HG03457 (cell line): ENCODE data around the gene SPNS3.

Source experiments
- ATAC-seq: cut with Tn5 transposase; IDR thresholded peaks from one replicate; pipeline ENCODE4 v1.9.1; 2021; ENCODE audit warnings: moderate number of reproducible peaks; ENCODE audit not compliant: unreplicated experiment

SPNS3 gene

DNA sequence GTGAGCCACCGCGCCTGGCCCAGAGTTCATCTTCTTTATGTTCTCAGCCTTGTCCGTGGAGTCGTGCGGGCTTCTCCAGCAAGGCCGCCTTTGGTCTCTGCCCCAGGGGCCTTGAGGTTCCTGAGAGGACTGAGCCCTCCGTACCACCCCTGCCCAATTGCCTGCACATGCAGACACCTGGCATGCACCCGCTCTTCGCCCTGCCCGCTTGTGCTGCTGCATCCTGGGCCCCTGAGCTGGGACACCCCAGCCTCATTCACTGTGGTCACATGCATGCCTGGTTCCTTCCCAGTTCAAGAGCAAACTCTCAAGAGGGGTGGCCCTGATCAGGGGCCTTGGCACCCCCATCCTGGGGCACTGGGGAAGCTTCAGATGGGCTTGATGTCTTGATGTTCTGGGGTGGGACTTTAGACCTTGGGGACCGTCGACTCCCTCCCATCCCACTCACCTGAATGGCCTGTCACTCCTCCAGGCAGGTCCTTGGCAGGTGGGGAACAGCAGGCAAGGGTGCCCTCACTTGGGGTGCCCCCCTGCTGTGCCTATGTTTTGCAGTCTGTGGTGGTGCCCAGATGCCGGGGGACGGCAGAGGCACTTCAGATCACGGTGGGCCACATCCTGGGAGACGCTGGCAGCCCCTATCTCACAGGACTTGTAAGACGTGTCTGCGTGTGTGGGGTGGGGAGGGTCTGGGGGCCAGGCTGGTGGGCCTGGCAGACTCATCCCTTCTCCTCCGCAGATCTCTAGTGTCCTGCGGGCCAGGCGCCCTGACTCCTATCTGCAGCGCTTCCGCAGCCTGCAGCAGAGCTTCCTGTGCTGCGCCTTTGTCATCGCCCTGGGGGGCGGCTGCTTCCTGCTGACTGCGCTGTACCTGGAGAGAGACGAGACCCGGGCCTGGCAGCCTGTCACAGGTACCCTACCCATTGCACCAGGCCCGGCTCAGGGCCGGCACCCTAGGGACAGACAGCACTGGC, 52.2 kb downstream of the SPNS3 start:
- ATAC-seq, result no peak

GRCh38 chr17:4487296-4487695, 53.6 kb downstream of the SPNS3 start:
- no peak for ATAC-seq

DNA sequence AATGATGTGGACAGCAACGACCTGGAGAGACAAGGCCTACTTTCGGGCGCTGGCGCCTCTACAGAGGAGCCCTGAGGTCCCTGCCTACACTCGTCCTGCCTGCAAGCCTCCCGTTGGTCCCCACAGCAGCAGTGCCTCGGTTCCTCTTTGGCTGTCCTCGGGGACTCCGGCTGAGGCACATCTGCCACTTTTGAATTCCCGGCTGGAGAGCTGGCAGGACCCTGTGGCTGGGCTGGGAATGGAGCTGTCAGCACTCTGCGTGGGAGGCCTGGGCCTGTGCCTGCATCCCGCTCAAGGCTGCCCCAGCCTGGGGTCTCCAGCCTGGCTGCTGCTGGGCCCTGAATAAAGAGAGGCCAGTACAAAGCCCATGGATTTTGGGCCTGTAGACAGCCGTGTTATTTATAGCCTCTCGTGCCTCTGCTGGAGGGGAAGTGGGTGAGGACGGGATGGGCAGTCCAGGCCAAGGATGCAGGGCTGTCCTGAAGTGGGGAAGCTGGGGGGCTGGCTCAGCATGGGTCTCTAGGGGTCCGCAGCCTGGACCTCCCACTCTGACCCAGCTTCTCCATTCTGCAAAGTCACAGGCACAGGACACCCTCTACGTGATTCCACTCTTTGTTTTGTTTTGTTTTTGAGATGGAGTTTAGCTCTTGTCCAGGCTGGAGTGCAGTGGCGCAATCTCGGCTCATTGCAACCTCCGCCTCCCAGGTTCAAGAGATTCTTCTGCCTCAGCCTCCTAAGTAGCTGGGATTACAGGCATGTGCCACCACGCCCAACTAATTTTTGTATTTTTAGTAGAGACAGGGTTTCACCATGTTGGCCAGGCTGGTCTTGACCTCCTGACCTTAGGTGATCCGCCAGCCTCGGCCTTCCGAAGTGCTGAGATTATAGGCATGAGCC, 54.3 kb downstream of the SPNS3 start:
- no peak for ATAC-seq

GRCh38 chr17:4488989-4489595, 55.4 kb downstream of the SPNS3 start:
- no peak for ATAC-seq

GRCh38 chr17:4490109-4490591, 56.4 kb downstream of the SPNS3 start:
- ATAC-seq, result no peak

DNA sequence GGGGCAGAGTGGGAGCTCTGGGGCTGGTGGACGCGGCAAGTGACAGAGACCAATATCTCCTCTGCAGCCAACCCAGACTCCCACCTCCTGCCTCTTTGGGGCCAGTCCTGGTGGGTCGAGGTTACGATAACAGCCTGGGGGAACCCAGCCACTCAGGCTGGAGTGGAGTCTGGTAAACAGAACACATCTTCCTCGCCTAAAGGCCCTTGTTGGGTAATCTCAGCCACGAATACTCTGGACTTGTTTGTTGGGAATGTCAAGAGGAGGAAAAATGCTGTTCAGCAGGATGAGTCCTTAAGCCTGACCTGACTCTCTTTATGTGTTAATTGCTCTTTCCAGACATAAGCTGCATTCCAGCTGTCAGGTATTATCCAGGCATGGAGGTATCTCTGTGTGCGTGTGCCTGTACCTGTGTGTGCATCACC, 56.9 kb downstream of the SPNS3 start:
- ATAC-seq, result no peak

DNA sequence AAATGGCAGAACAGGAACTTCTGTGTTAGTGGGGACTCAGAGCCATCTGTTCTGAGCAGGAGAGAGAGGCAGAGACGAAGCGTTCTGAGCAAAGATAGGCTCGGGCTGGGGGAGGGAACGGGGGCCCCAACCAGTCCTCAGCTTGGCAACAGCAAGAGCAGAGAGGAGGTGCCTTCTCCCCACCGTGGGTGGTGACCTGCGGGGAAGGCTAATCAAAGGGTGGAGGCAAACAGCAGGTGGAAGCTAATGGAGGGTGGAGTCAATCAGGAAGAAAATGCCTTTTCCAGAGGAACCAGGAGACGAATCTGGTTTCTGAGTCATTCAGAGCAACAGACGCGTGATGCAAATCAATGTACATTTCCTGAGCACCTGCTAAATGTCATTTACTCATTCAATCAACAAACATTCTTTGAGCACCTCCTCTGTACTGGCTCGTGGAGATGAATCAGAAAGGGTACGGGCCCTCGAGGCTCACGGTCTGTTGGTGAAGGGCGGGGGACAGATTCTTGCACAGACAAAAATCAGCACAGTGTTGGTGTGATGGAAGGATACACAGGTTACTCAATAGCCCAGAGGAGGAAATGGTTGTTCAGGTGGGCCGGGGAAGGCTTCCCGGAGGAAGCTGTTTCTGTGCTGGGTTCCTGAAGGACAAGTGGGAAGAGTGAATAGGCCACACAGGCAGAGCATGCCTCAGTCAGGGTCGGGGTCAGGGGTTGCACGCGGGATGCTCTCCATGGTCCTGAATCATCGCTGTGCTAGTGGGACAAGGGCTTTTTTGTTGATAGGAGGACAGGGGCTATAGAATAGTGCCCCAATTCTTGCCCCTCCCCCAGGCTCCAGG, 59.2 kb downstream of the SPNS3 start:
- no peak for ATAC-seq

DNA sequence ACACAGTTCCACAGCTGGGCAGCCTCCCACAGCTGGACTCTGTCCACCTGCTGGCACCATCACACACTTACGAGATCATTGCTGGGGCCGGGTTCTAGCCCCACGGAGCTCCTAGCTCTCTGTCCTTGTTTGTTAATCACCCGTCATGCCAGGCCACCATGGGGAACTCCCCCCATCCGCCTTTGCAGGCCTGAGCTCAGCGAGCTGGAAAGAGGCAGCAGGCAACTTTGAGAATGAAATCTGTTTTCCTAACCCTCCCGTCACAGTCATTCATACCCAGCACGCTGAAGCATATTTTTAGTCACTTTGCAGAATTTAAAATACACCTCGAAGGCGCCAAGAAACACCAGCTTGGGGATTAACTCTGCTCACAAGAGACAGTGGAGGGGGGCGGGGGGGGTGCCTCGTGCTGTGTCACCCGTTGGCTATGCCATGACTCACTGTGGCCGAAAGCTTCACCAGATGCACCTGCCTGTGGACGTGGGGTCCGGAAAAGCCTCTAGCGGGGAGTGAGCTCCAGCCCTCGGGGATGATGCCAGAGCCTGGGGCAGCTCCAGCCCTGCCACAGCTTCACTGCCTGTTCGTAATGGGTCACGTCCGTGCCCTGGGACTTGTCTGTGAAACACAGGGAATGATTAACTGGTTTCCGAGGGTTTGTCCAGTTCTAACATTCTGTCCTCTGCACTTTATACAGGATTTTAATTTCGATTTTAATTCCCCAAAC, 63.5 kb downstream of the SPNS3 start:
- no peak for ATAC-seq

DNA sequence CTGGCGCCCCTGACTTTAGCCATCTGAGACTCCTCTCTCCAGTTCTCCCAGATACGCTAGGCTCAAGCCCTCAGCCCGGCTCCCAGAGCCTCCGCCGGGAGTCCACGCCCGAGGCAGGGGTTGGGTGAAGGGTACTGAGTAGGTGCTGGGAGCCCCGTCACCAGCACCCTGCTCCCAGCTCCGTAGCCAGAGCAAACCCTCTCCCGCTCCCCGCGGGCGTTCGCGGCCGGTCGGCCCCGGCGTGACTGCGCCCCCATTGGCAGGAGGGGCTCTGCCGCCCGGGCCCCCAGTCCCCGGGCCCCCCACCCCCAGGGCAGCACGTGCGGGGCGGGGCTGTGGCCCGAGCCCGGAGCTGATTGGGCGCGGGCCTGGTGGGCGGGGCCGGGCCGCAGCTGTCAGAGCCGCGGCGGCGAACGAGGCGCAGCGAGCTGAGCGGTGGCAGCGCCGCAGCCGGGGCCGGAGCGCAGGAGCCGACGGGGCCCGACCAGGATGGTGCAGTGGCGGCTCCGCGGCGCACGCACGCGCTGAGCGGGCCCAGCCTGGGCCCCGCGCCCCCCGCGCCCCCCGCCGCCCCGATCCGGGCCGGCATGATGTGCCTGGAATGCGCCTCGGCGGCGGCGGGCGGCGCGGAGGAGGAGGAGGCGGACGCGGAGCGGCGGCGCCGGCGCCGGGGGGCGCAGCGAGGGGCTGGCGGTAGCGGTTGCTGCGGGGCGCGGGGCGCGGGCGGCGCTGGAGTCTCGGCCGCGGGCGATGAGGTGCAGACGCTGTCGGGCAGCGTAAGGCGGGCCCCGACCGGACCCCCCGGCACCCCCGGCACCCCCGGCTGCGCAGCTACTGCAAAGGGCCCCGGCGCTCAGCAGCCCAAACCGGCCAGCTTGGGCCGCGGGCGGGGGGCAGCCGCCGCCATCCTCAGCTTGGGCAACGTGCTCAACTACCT, 65.0 kb downstream of the SPNS3 start, which contains the start of gene SPNS2:
Gene SPNS2, plus strand, starts transcription at position 421 of the 937 bp plus-strand sequence. Its CDS starts 167 bp downstream, at position 588.
- ATAC-seq, result no peak

GRCh38 chr17:4499431-4500190, 65.9 kb downstream of the SPNS3 start:
- no peak for ATAC-seq

DNA sequence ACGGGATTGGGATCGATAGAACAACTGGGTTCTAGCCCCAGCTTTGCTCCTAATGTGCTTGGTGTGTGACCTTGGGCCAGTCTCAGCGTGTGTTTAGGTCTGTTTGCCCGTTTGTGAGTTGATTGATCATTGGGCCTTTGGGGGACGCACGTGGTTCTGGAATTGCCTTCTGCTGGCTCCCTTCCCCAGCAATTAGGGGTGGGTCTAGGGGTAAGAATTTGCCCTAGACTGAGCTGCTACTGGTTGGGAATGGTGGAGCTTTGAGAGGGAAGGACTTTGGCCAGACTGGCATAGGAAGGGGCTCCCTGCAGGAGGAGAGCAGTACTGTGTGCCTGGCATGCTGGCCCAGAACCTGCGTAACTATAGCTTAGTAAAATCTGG, 66.4 kb downstream of the SPNS3 start:
- ATAC-seq, result no peak

- no peak for ATAC-seq
These were observed 67.7 kb downstream of the SPNS3 start for GRCh38 chr17:4501295-4501949.

GRCh38 chr17:4502466-4503154, 68.9 kb downstream of the SPNS3 start:
- no peak for ATAC-seq

- no peak for ATAC-seq
These were observed 69.7 kb downstream of the SPNS3 start for GRCh38 chr17:4503283-4504025.

DNA sequence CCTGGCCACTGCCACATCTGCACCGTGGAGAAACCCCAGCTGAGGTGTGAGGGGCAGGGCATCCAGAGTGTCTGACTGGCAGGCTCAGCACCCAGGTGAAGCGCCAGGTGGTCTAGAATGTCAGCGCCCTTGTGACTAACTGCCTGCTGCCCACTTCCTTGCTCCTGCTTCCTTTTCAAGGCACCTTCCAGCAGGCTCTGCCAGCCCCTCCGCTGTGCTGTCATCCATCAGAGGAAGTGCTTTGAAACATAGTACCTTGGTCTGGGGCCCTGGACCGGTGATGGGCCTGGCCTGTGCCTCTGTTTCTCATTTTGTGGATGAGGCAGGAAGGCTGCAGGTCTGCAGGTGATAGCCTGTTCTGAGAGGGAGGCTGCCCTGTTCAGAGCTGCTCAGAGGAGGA, 70.4 kb downstream of the SPNS3 start:
- no peak for ATAC-seq

DNA sequence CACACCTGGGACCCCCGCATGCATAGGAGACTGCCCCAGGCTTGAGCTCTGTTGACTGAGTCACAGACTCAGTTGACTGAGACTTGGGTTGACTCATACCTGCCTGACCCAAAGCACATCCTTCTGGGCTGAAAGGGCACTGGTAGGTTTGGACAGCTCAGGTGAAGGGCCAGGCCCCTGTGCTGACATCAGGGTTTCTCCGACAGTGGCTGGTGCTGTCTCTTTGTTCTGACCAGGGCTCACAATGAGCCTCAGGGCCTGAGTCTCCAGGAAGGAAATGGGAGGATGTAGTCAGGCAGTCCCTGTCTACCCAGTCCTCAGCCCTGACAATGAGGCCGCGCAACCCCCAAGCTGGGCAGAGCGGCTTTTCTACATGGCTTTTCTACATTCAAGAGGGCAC, 71.4 kb downstream of the SPNS3 start:
- ATAC-seq, result no peak
